ENCODE measurements around the gene SLC30A2. TPM values are rescaled to one million over a fixed set of nuclear protein-coding genes. Genes with fewer than 3 reads are reported as not detected.

The SLC30A2 gene
- total and polyA plus RNA-seq, 9 of the 15 experiments (the other 6 are each of a cell fraction or from before 2014, with no cell fraction given): 0.01 to 0.18 (median 0.06) TPM; not detected in 3

- TF ChIP-seq UBTF (IDR thresholded peaks at IDR 0.05; ENCODE audit: borderline replicate concordance in 1 of 2, low read depth in 2 of 2, low read length in 2 of 2) (no peak), DLX4 (CRISPR knock-in tag; IDR thresholded peaks at IDR 0.05) (no peak), FOSL1 (tag; conservative IDR thresholded peaks at IDR 0.05) (peak; percentile 87), CREB5 (CRISPR knock-in tag; IDR thresholded peaks at IDR 0.05) (no peak), MXI1 (IDR thresholded peaks at IDR 0.05; ENCODE audit: low read depth, low read length) (no peak), SMC3 (conservative IDR thresholded peaks at IDR 0.05; ENCODE audit: insufficient read depth, low read depth, low read length) (no peak), NFXL1 (CRISPR knock-in tag; IDR thresholded peaks at IDR 0.05) (no peak), MED1 (CRISPR knock-in tag; IDR thresholded peaks at IDR 0.05; ENCODE audit: borderline replicate concordance) (no peak), SRSF9 (IDR thresholded peaks at IDR 0.05; ENCODE audit: borderline replicate concordance, low read depth, low read length) (no peak), ETV5 (CRISPR knock-in tag; IDR thresholded peaks at IDR 0.05; ENCODE audit: low read depth) (no peak), ZNF740 (CRISPR knock-in tag; IDR thresholded peaks at IDR 0.05) (no peak), ZNF740 (tag; IDR thresholded peaks at IDR 0.05) (no peak; a peak in 1 of 4 replicates), CREB3L1 (IDR thresholded peaks at IDR 0.05; ENCODE audit: borderline replicate concordance, low read depth) (no peak), TFAM (CRISPR knock-in tag; conservative IDR thresholded peaks at IDR 0.05) (no peak), ZFP30 (CRISPR knock-in tag; IDR thresholded peaks at IDR 0.05; ENCODE audit: borderline replicate concordance) (no peak), GTF3C2 (IDR thresholded peaks at IDR 0.05; ENCODE audit: borderline replicate concordance, extremely low read depth, insufficient read length) (no peak)
These were observed 32.6 kb upstream of the SLC30A2 start (continued) for GRCh38 chr1:26078286-26079177.
